ENCODE measurements around the gene NPB.

Gene NPB

DNA sequence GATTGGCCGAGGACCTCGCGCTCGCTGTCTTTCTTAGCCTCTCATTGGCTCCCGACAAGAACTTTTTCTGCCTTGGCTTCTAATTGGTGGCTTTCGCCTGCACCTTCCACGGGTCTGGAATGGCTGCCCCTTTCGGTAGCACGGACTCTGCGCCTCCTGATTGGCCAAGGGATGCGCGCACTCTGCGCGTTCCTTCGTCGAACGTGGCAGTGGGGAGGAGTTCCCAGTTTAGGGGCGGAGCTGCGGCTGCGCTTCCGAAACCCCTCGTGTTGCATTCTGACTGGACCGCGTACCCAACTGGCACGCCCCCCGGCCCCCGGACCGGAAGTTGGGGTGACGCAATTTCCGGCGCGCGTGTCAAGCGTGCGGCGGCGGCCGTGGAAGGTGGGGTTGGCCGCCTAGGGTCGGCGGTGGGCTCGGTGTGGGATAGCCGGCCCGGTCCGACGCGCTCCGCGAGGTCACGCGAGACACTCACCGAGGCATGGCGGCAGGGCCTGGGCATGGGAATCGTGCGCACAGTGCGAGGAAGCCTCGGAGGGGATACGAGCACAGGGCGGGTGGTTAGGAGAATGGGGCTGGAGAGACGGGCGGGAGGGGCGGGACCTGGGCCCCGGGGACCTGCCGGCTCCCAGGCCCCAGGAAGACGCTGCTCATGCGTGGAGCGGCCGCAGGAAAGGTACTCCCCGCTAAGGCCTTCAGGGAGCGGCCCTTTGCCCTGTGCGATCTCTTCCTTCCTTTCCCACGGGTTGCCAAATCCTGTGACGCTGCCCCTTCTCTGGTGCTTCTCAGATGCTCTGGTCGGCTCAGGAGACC is 41.1 kb upstream of the NPB start (continued):
- TF ChIP-seq ZNF501 (tag by site-specific recombination; IDR thresholded peaks at IDR 0.05), result no peak
- TF ChIP-seq, protein P1, sequence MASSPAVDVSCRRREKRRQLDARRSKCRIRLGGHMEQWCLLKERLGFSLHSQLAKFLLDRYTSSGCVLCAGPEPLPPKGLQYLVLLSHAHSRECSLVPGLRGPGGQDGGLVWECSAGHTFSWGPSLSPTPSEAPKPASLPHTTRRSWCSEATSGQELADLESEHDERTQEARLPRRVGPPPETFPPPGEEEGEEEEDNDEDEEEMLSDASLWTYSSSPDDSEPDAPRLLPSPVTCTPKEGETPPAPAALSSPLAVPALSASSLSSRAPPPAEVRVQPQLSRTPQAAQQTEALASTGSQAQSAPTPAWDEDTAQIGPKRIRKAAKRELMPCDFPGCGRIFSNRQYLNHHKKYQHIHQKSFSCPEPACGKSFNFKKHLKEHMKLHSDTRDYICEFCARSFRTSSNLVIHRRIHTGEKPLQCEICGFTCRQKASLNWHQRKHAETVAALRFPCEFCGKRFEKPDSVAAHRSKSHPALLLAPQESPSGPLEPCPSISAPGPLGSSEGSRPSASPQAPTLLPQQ (tag by site-specific recombination; IDR thresholded peaks at IDR 0.05), result peak; percentile 67; the same call in 1 of the 2 replicates
- TF ChIP-seq, protein P2, sequence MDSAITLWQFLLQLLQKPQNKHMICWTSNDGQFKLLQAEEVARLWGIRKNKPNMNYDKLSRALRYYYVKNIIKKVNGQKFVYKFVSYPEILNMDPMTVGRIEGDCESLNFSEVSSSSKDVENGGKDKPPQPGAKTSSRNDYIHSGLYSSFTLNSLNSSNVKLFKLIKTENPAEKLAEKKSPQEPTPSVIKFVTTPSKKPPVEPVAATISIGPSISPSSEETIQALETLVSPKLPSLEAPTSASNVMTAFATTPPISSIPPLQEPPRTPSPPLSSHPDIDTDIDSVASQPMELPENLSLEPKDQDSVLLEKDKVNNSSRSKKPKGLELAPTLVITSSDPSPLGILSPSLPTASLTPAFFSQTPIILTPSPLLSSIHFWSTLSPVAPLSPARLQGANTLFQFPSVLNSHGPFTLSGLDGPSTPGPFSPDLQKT (IDR thresholded peaks at IDR 0.05; ENCODE audit: borderline replicate concordance, low read depth, low read length), result peak; percentile 92
- TF ChIP-seq, protein P3, sequence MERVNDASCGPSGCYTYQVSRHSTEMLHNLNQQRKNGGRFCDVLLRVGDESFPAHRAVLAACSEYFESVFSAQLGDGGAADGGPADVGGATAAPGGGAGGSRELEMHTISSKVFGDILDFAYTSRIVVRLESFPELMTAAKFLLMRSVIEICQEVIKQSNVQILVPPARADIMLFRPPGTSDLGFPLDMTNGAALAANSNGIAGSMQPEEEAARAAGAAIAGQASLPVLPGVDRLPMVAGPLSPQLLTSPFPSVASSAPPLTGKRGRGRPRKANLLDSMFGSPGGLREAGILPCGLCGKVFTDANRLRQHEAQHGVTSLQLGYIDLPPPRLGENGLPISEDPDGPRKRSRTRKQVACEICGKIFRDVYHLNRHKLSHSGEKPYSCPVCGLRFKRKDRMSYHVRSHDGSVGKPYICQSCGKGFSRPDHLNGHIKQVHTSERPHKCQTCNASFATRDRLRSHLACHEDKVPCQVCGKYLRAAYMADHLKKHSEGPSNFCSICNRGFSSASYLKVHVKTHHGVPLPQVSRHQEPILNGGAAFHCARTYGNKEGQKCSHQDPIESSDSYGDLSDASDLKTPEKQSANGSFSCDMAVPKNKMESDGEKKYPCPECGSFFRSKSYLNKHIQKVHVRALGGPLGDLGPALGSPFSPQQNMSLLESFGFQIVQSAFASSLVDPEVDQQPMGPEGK (tag by site-specific recombination; IDR thresholded peaks at IDR 0.05), result peak; percentile 89
- TF ChIP-seq ZNF624 (tag by site-specific recombination; IDR thresholded peaks at IDR 0.05), result no peak
- TF ChIP-seq ZIC2 (tag by site-specific recombination; IDR thresholded peaks at IDR 0.05), result peak; percentile 14; the same call in 1 of the 2 replicates
- TF ChIP-seq, protein P4, sequence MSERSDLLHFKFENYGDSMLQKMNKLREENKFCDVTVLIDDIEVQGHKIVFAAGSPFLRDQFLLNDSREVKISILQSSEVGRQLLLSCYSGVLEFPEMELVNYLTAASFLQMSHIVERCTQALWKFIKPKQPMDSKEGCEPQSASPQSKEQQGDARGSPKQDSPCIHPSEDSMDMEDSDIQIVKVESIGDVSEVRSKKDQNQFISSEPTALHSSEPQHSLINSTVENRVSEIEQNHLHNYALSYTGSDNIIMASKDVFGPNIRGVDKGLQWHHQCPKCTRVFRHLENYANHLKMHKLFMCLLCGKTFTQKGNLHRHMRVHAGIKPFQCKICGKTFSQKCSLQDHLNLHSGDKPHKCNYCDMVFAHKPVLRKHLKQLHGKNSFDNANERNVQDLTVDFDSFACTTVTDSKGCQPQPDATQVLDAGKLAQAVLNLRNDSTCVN (tag by site-specific recombination; optimal IDR thresholded peaks at IDR 0.05), result peak; percentile 98
- TF ChIP-seq MZF1 (tag by site-specific recombination; IDR thresholded peaks at IDR 0.05; ENCODE audit: borderline replicate concordance), result no peak
- peak; percentile 79 for TF ChIP-seq KLF1 (tag by site-specific recombination; IDR thresholded peaks at IDR 0.05)
- TF ChIP-seq, protein P5, sequence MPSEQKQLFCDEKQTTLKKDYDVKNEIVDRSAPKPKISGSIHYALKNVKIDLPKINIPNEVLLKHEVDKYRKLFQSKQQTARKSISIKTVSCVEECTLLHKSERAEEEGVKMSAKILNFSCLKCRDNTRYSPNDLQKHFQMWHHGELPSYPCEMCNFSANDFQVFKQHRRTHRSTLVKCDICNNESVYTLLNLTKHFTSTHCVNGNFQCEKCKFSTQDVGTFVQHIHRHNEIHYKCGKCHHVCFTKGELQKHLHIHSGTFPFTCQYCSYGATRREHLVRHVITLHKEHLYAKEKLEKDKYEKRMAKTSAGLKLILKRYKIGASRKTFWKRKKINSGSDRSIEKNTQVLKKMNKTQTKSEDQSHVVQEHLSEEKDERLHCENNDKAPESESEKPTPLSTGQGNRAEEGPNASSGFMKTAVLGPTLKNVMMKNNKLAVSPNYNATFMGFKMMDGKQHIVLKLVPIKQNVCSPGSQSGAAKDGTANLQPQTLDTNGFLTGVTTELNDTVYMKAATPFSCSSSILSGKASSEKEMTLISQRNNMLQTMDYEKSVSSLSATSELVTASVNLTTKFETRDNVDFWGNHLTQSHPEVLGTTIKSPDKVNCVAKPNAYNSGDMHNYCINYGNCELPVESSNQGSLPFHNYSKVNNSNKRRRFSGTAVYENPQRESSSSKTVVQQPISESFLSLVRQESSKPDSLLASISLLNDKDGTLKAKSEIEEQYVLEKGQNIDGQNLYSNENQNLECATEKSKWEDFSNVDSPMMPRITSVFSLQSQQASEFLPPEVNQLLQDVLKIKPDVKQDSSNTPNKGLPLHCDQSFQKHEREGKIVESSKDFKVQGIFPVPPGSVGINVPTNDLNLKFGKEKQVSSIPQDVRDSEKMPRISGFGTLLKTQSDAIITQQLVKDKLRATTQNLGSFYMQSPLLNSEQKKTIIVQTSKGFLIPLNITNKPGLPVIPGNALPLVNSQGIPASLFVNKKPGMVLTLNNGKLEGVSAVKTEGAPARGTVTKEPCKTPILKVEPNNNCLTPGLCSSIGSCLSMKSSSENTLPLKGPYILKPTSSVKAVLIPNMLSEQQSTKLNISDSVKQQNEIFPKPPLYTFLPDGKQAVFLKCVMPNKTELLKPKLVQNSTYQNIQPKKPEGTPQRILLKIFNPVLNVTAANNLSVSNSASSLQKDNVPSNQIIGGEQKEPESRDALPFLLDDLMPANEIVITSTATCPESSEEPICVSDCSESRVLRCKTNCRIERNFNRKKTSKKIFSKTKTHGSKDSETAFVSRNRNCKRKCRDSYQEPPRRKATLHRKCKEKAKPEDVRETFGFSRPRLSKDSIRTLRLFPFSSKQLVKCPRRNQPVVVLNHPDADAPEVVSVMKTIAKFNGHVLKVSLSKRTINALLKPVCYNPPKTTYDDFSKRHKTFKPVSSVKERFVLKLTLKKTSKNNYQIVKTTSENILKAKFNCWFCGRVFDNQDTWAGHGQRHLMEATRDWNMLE (tag by site-specific recombination; conservative IDR thresholded peaks at IDR 0.05; ENCODE audit: low read depth), result peak; percentile 89
- TF ChIP-seq, protein P6, sequence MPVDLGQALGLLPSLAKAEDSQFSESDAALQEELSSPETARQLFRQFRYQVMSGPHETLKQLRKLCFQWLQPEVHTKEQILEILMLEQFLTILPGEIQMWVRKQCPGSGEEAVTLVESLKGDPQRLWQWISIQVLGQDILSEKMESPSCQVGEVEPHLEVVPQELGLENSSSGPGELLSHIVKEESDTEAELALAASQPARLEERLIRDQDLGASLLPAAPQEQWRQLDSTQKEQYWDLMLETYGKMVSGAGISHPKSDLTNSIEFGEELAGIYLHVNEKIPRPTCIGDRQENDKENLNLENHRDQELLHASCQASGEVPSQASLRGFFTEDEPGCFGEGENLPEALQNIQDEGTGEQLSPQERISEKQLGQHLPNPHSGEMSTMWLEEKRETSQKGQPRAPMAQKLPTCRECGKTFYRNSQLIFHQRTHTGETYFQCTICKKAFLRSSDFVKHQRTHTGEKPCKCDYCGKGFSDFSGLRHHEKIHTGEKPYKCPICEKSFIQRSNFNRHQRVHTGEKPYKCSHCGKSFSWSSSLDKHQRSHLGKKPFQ (tag by site-specific recombination; IDR thresholded peaks at IDR 0.05), result no peak
- TF ChIP-seq YY2 (tag by site-specific recombination; IDR thresholded peaks at IDR 0.05), result peak; percentile 57
- TF ChIP-seq, protein P7, sequence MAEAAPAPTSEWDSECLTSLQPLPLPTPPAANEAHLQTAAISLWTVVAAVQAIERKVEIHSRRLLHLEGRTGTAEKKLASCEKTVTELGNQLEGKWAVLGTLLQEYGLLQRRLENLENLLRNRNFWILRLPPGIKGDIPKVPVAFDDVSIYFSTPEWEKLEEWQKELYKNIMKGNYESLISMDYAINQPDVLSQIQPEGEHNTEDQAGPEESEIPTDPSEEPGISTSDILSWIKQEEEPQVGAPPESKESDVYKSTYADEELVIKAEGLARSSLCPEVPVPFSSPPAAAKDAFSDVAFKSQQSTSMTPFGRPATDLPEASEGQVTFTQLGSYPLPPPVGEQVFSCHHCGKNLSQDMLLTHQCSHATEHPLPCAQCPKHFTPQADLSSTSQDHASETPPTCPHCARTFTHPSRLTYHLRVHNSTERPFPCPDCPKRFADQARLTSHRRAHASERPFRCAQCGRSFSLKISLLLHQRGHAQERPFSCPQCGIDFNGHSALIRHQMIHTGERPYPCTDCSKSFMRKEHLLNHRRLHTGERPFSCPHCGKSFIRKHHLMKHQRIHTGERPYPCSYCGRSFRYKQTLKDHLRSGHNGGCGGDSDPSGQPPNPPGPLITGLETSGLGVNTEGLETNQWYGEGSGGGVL (tag by site-specific recombination; IDR thresholded peaks at IDR 0.05), result no peak
- TF ChIP-seq ZNF843 (tag by site-specific recombination; IDR thresholded peaks at IDR 0.05), result peak; percentile 34; the same call in 1 of the 2 replicates
- TF ChIP-seq ZNF660 (tag by site-specific recombination; IDR thresholded peaks at IDR 0.05), result peak; percentile 69; the same call in 1 of the 2 replicates
- TF ChIP-seq, protein P8, sequence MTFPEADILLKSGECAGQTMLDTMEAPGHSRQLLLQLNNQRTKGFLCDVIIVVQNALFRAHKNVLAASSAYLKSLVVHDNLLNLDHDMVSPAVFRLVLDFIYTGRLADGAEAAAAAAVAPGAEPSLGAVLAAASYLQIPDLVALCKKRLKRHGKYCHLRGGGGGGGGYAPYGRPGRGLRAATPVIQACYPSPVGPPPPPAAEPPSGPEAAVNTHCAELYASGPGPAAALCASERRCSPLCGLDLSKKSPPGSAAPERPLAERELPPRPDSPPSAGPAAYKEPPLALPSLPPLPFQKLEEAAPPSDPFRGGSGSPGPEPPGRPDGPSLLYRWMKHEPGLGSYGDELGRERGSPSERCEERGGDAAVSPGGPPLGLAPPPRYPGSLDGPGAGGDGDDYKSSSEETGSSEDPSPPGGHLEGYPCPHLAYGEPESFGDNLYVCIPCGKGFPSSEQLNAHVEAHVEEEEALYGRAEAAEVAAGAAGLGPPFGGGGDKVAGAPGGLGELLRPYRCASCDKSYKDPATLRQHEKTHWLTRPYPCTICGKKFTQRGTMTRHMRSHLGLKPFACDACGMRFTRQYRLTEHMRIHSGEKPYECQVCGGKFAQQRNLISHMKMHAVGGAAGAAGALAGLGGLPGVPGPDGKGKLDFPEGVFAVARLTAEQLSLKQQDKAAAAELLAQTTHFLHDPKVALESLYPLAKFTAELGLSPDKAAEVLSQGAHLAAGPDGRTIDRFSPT (tag by site-specific recombination; IDR thresholded peaks at IDR 0.05), result no peak
- TF ChIP-seq ZBTB8A (tag by site-specific recombination; IDR thresholded peaks at IDR 0.05), result peak; percentile 29; the same call in 1 of the 2 replicates
- TF ChIP-seq YY1 (tag by site-specific recombination; IDR thresholded peaks at IDR 0.05), result peak; percentile 82
